Measurements from ENCODE around the gene NDUFAF3.

DNA sequence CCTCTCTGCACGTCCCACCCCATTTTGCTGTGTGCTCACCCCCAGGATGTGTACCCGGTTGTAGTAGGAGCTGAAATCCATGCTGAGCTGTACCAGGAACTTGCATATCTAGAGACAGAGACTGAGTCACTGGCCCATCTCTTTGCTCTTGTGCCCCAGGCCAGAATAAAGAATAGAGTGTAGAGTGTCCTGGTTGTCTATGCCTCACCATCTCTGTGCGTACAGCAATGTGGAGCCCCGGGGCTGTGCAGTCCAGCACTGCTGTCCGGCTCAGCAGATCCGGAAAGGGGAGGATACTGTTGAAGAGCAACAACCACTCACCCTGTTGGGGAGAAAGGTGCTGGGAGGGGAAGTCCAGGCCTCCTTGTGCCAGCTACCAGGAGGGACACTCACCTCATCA is 6.2 kb upstream of the NDUFAF3 start:
- TF ChIP-seq POLR2A (IDR thresholded peaks at IDR 0.05; ENCODE audit: low read length) (no peak), GATA1 (IDR thresholded peaks at IDR 0.05; ENCODE audit: low read depth, low read length) (no peak)
